Measurements from ENCODE around the gene OGFOD2.

OGFOD2 gene

DNA sequence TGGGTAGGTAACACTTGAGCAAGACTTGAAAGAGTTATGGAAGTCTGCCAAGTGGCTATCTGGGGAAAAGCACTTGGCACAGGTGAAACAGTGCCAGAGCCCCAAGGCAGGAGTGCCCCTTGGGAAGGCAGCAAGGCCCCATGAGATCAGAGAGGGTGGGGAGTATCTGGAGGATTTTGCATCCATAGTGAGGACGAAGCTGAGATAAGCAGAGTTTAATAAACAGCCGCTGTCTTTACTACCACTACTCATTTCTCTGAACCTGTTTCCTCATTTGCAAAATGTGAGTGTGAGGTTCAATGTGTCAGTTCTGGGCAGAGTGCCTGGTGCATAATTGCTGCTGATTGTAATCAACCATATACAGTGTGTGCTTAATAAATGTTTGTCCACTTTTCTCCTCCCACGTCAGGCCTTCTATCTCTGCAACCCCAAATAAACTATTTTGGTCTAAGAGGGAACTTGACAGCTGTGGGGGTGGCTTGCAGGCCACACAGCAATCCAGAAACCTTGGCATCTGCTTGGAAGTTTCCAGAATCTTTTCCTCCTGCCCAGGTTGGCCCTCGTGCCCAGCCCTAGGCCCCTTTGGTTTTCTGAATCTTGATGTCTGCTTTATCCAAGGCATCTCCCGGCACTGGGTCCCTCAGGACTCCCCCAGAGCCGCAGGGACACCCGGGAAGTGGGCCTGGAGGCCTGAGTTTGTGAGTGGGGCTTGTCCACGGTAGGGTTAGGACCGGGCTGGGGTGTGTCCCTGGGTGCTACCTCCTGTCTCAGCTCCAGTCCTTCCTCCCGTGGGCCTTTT, 13.3 kb upstream of the OGFOD2 start:
- Mint-ChIP-seq H3K27ac (no peak overlapping the region), H3K4me1 (ENCODE audit: low read depth) (peaks cover 5% of the 10 kb centered on the region), H3K27me3 (ENCODE audit: low read depth) (no peaks in the 10 kb centered on the region), H3K9me3 (no peaks in the 10 kb centered on the region), H3K36me3 (ENCODE audit: low read depth) (no peaks in the 10 kb centered on the region), H3K4me3 (no peak overlapping the region)

DNA sequence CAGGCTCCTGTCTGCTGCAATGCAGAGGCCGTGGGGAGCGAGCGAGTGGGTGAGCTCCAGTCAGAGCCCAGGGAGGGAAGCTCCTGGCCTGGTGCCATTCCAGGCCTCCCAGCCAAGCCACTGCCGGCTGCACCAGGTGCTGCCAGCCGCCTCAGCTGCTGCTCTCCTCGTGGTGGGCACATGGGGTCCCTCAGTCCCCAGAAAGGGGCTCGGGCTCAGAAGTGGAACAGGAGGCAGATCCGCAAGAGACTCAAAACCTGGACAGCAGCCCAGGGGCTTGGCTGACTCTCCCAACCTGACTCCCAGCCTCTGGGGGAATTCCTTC, 11.1 kb upstream of the OGFOD2 start:
- Mint-ChIP-seq H3K4me1 (ENCODE audit: low read depth) (peaks cover 8% of the 10 kb centered on the region), H3K4me3 (no peak overlapping the region), H3K9me3 (no peaks in the 10 kb centered on the region), H3K27me3 (ENCODE audit: low read depth) (no peaks in the 10 kb centered on the region), H3K36me3 (ENCODE audit: low read depth) (no peaks in the 10 kb centered on the region), H3K27ac (no peak overlapping the region)

DNA sequence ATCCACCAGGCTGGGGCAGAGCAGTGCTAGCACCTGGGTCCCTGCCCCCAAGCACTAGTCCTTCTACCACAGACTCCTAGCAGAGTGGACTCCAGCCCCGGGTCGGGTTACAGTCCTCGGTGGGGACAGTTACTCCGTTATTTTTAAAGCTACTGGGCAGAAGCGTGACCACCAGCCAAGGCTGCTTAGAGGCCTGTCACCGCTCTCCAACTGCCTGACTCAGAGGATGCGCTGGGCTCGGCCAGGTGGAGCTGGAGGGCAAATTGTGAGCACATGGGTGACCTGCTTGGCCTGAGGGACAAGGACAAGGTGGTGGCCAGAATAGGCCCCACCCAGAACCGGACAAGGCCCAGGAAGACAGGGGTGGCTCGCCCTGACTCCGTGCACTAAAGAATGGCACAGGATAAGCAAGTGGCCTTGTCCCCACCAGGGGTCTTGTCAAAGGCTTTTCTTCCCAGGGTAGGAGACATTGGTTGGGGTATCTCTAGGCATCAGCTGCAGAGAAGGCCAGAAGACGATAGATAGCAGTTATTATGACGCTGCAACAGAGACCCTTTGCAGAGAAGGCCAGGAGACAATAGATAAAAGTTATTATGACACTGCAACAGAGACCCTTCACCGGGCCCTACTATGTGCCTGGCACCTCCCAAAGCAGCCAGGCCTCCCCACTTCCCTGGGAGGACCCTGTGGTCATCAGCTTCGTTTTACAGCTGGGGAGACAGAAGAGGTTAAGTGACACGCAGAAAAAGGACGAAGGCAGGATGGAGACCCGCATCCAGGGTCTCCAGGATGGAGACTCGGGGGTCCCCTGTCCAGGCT, 10.4 kb upstream of the OGFOD2 start:
- Mint-ChIP-seq H3K4me3 (peak overlapping the region; percentile 74), H3K4me1 (ENCODE audit: low read depth) (peaks cover 8% of the 10 kb centered on the region), H3K27ac (no peak overlapping the region), H3K27me3 (ENCODE audit: low read depth) (no peaks in the 10 kb centered on the region), H3K36me3 (ENCODE audit: low read depth) (no peaks in the 10 kb centered on the region), H3K9me3 (no peaks in the 10 kb centered on the region)

DNA sequence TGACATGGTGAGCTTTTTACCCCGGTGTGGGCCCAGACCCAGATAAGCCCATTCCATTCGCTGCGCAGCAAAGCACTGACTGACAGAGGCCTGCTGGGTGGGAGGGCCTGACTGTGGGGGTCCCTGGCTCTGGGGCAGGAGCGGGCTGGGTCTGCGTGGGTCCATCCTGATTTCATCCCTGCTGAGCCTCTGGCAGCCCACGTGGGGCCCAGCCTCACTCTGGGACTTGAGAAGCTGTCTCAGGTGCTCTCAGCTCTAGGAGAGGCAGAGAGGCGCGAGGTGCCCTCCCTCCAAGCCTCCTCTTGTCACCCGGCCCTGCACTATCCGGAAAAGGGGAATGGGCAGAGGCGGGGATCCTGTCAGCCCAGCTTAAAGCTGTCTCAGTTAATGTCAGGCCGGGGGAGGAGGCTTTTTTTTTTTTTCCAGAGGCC, 9.7 kb upstream of the OGFOD2 start:
- no peaks in the 10 kb centered on the region for H3K9me3 Mint-ChIP-seq

DNA sequence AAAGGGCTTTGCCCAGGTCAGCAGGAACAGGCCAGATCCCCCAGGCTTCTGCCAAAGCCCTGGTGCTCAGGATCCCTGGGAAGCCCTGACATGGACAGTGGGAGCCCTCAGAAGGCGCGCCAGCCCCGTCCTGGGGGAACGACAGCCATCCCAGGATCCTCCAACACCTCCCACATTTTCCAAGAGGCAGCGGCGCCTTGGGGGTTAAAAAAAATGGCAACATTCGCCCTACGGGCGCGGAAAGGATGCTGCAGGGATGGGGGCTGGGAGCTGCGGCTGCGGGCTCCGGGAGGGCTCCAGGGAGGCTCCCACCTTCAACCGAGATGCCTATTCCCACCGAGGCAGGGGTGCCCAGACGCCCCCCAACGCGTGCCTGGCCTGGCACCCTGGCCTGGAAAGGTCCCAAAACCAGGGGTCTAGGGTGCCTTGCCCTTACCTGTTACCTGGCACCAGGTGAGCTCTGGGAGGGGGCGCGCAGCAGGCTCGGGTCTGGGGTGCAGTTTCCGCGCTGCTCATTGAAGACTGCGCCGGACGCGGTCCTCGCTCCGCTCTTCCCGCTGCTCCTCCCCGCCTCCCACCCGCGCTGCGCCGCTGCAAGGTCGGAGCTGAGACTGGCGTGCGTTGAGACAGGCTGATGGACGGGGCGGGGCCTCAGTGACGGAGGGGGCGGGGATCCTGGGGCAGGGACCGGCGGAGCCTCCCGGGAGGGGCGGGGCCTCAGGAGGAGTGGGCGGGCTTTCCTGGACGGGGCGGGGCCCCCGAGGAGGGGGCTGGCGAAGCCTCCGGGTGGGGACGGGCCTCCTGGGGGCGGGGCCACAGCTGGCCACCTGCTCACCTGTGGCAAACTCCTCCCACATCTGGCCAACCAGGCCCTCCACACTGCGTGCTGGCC, 8.9 kb upstream of the OGFOD2 start, which contains the start of gene ABCB9:
ABCB9 (minus strand) TSS at position 613 of the 892 bp plus-strand sequence. CDS start 6,228 bp downstream, outside the sequence.
- Mint-ChIP-seq H3K27me3 (ENCODE audit: low read depth) (no peaks in the 10 kb centered on the region), H3K4me3 (peak within 1 kb of the TSS; percentile 59), H3K4me1 (ENCODE audit: low read depth) (peaks cover 8% of the 10 kb centered on the region), H3K27ac (no peak within 1 kb of the TSS), H3K36me3 (ENCODE audit: low read depth) (no peaks in the 10 kb centered on the region), H3K9me3 (no peaks in the 10 kb centered on the region)

More for the DNA sequence above, 9.7 kb upstream of the OGFOD2 start:
- no peaks in the 10 kb centered on the region for H3K36me3 Mint-ChIP-seq (ENCODE audit: low read depth)
- no peak overlapping the region for H3K4me3 Mint-ChIP-seq
- peaks cover 8% of the 10 kb centered on the region for H3K4me1 Mint-ChIP-seq (ENCODE audit: low read depth)
- H3K27me3 Mint-ChIP-seq (ENCODE audit: low read depth) = no peaks in the 10 kb centered on the region
- H3K27ac Mint-ChIP-seq = no peak overlapping the region

DNA sequence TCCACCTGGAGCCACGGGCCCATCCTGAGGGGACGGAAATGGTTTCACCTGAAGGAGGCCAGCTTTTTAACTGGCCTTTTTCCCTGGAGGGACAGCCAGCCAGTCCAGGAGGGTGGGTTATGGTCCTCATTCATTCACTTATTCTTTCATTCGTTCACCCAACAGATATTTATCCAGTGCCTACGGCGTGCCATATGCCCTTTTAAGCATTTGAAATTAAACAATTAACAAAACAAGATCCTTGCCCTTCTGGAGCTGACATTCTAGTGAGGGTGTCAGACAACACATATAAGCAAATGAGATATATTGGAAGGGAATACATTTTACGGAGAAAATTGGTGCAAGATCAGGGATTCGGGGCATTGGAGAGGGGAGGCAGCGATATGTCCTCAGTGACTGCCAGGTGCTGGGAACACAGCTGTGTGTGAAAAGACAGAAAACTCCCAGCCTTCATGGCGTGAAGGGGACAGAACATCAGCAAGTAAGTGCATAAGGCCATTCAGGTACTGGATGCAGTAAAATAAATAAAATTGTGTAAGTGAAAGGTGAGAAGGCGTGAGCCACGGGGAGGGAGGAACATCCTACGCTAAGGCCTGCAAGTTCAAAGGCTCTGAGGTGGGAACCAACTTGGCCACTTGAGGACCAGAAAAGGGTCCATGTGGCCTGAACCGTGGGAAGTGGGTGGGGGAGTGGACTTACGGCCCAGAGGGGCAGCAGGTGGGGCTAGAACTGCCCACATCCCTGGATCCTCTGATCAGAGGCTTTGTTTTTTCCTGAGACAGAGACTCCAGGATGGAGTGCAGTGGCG, 8.1 kb upstream of the OGFOD2 start:
- Mint-ChIP-seq H3K36me3 (ENCODE audit: low read depth) (no peaks in the 10 kb centered on the region), H3K27ac (no peak overlapping the region)

DNA sequence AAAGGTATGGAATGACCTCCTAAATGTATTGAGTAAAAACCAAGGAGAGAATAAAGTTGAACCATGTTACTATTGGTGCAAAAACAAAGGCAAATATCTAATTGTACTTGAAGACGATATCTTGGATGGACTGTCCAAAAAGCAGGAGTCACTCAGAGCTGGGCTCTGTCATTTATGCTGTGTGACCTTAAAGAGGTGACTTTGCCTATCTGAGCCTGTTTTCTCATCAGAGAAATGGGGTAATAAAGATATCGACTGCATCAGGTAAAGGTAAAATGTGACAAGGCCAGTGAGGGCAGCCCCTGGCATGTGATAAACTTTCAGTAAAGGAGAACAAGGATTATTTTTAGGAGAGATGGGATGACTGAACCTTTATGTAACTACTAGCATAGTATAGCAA, 6.9 kb upstream of the OGFOD2 start:
- Mint-ChIP-seq H3K27ac (no peak overlapping the region), H3K9me3 (no peaks in the 10 kb centered on the region), H3K4me3 (no peak overlapping the region), H3K4me1 (ENCODE audit: low read depth) (peaks cover 7% of the 10 kb centered on the region), H3K27me3 (ENCODE audit: low read depth) (no peaks in the 10 kb centered on the region), H3K36me3 (ENCODE audit: low read depth) (no peaks in the 10 kb centered on the region)

More for the DNA sequence above, 8.1 kb upstream of the OGFOD2 start:
- H3K27me3 Mint-ChIP-seq (ENCODE audit: low read depth) = no peaks in the 10 kb centered on the region
- no peak overlapping the region for H3K4me3 Mint-ChIP-seq
- no peaks in the 10 kb centered on the region for H3K9me3 Mint-ChIP-seq
- H3K4me1 Mint-ChIP-seq (ENCODE audit: low read depth) = peaks cover 8% of the 10 kb centered on the region

DNA sequence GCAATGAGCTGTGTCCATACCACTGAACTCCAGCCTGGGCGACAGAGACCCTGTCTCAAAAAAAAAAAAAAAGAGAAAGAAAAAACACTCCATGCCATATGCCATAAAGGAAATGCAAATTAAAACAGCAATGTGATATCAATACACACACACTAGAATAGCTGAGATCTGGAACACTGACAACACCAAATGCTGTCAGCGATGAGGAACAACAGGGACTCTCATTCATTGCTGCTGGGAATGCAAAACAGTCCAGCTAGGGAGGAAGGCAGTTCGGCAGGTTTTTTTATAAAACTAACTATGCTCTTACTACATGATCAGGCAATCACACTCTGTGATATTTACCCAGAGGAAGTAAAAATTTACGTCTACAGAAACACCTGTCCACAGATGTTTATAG, 5.4 kb upstream of the OGFOD2 start:
- Mint-ChIP-seq H3K4me1 (ENCODE audit: low read depth) (peaks cover 13% of the 10 kb centered on the region), H3K36me3 (ENCODE audit: low read depth) (no peaks in the 10 kb centered on the region), H3K27me3 (ENCODE audit: low read depth) (no peaks in the 10 kb centered on the region), H3K4me3 (no peak overlapping the region), H3K27ac (no peak overlapping the region), H3K9me3 (no peaks in the 10 kb centered on the region)

DNA sequence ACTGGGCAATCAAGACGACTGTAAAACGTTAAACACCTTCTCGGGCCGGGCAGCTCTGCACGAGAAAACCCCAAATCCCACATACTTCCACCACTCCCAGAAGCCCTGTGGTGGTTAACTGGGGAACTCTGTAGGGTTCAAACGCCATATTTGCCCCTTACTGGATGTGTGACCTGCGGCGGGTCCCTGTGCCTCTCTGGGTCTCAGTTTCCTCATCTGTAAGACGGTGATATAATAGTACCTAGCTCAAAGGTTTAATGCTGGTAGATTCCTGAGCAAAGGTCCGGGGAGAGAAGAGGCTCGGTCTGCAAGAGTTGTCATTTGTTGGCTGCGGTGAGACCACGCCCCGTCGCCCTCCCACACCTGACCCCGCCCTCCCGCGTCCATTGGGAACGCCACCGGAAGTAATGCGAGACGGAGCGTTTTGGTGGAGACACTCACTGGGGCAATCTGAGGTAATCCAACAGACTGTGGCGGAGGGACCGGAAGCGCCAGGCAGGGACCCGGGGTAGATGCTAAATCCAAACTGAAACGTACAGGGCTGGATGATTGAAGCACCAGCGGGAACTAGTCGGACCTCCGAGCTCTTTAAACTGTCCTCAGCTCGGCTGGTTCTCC, 661 bp upstream of the OGFOD2 start:
- Mint-ChIP-seq H3K4me1 (ENCODE audit: low read depth) (peaks cover 13% of the 10 kb centered on the region), H3K4me3 (peak overlapping the region; percentile 94), H3K9me3 (no peaks in the 10 kb centered on the region), H3K27ac (peak overlapping the region; percentile 99), H3K27me3 (ENCODE audit: low read depth) (no peaks in the 10 kb centered on the region), H3K36me3 (ENCODE audit: low read depth) (no peaks in the 10 kb centered on the region)

DNA sequence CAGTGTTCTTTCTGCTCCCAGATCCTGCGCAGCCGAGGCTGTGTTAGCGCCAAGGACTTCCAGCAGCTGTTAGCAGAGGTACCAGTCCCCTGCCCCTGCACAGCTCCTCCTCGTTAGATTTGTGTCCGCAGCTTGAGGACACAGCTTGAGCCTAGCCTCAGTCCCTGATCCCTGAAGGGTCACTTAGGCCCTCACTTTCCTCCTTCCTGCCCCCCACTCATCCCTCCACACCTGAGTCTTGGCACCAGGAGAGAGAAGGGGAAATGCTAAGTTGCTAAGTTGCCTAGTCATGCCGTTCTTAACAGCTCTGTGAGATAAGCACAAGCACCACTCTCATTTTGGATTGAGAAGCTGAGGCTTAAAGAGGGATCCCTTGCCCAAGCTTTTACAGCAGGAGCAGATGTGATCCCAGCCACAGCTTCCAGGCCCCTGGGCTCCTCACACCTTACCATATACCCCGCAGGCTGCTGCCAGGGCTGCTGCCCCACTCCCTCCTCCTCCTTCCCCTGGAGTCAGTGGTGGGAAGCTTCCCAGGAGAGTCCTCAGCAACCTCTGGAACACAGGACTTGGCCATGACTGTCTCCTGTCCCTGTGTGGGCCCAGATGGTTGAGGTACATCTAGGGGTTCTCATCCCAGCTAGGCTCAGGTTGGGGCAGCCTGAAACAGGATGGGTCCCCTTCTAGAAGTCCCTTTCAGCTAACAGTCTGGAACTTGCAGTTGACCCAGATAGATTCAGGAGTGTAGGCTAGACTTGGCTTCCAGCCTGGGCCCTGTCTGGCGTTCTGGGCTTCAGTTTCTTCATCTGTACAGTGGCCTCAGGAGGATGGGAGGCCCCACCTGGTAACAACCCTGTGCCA, 975 bp downstream of the OGFOD2 start:
- peaks cover 19% of the 10 kb centered on the region for H3K4me1 Mint-ChIP-seq (ENCODE audit: low read depth)
- H3K27ac Mint-ChIP-seq = peak overlapping the region; percentile 99
- no peaks in the 10 kb centered on the region for H3K9me3 Mint-ChIP-seq
- peak overlapping the region; percentile 94 for H3K4me3 Mint-ChIP-seq
- H3K27me3 Mint-ChIP-seq (ENCODE audit: low read depth) = no peaks in the 10 kb centered on the region
- H3K36me3 Mint-ChIP-seq (ENCODE audit: low read depth) = no peaks in the 10 kb centered on the region

DNA sequence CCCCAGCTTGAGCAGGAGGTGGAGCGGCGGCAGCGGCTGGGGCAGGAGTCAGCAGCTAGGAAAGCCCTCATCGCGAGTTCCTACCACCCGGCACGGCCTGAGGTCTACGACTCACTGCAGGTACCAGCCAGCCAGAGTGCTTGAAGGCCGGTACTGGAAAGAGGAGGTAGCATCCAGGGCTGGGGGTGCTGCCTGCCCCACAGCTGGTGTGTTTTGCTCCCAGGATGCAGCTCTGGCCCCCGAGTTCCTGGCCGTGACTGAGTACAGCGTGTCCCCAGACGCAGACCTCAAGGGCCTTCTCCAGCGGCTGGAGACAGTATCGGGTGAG, 1.6 kb downstream of the OGFOD2 start:
- Mint-ChIP-seq H3K27ac (no peak overlapping the region), H3K9me3 (no peaks in the 10 kb centered on the region), H3K4me3 (no peak overlapping the region), H3K36me3 (ENCODE audit: low read depth) (peaks cover 1% of the 10 kb centered on the region), H3K27me3 (ENCODE audit: low read depth) (no peaks in the 10 kb centered on the region), H3K4me1 (ENCODE audit: low read depth) (peaks cover 22% of the 10 kb centered on the region)

DNA sequence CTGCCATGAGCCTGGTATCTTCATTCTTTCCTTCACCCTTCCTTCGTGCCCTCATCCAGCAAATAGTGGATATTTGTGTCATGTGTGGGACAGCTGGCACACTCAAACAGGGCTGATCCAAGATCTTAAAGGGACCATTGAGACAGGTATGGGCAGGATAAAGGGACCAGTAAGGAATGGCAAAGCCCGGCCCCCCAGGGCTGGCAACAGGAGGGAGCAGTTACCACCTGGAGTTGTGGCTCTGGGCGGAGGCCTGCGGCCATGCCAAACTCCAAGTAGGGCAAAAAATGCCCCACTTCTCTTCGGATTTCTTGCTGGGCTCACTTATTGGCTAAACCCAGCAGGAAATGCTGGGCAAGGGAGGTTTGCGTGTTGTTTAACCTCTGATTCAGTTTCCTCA, 2.1 kb downstream of the OGFOD2 start:
- no peaks in the 10 kb centered on the region for H3K9me3 Mint-ChIP-seq

More for the DNA sequence above, 2.1 kb downstream of the OGFOD2 start:
- Mint-ChIP-seq H3K36me3 (ENCODE audit: low read depth) (peaks cover 4% of the 10 kb centered on the region), H3K4me1 (ENCODE audit: low read depth) (peaks cover 25% of the 10 kb centered on the region), H3K4me3 (no peak overlapping the region), H3K27ac (no peak overlapping the region), H3K27me3 (ENCODE audit: low read depth) (no peaks in the 10 kb centered on the region)

Data from T-helper 1 cell treated with Interleukin-12 subunit alpha and Interleukin-12 subunit beta and Interleukin-4 antibody, amounts not matched to agents 30 μg/mL and 1 μg/mL, for 36 hours (primary cell).